Suprapubic skin (tissue), 3 donors: ENCODE measurements around the gene MTURN.

Experiments
- CTCF ChIP-seq, 2 donors: fragments of 200-600 bp in 1 of 2; fragments of 450-650 bp in 1 of 2; sonication (generic) in 1 of 2; IDR thresholded peaks; one replicate each; pipeline ENCODE4 v1.5.1; 2016 to 2019; ENCODE audit warnings: antibody characterized with exemption in 2 of 2, mild to moderate bottlenecking in 1 of 2, moderate library complexity in 1 of 2
- POLR2AphosphoS5 ChIP-seq, 3 donors: sonication (generic); formaldehyde crosslinking; IDR thresholded peaks; one replicate each; pipeline ENCODE4 v1.6.1; 2017; ENCODE audit warnings: antibody characterized with exemption in 3 of 3

- no peak for TF ChIP-seq CTCF (IDR thresholded peaks at IDR 0.05)
- TF ChIP-seq POLR2AphosphoS5 (IDR thresholded peaks at IDR 0.05) = no peak
These were observed 64.5 kb downstream of the MTURN start for GRCh38 chr7:30199271-30199670.
